ENCODE results near the gene ODC1.

Gene ODC1

GRCh38 chr2:10397878-10398277 is 50.2 kb downstream of the ODC1 start:
- no peak for DNase-seq

GRCh38 chr2:10397297-10397875 is 50.7 kb downstream of the ODC1 start:
- DNase-seq: no peak

GRCh38 chr2:10396464-10396863 is 51.7 kb downstream of the ODC1 start:
- no peak for DNase-seq

- DNase-seq: no peak
Measured at GRCh38 chr2:10395893-10396292, 52.2 kb downstream of the ODC1 start.

GRCh38 chr2:10393640-10393982 is 54.5 kb downstream of the ODC1 start:
- DNase-seq: no peak

GRCh38 chr2:10392951-10393639 is 55.0 kb downstream of the ODC1 start:
- no peak for DNase-seq

- no peak for DNase-seq
Measured at GRCh38 chr2:10392548-10392947, 55.6 kb downstream of the ODC1 start.

GRCh38 chr2:10392100-10392499 is 56.0 kb downstream of the ODC1 start:
- no peak for DNase-seq

- DNase-seq: no peak
Measured at GRCh38 chr2:10390369-10390801, 57.7 kb downstream of the ODC1 start.
